Heart left ventricle (tissue), 13 donors: ENCODE measurements around the gene CNN2.

Experiments
- POLR2A ChIP-seq, 2 donors: fragments of 450-650 bp; IDR thresholded peaks; one replicate each; pipeline ENCODE4 v1.6.1; 2017; ENCODE audit warnings: antibody characterized with exemption in 2 of 2, mild to moderate bottlenecking in 2 of 2, moderate library complexity in 2 of 2
- TF ChIP-seq, protein P1 (sequence below), 12 donors: fragments of 200-600 bp; sonication (generic) in 4 of 12; IDR thresholded peaks; one replicate each; pipeline versions ENCODE4 v1.5.0 to v1.8.0; 2018 to 2022; ENCODE audit warnings: antibody characterized with exemption in 12 of 12, mild to moderate bottlenecking in 5 of 12
- donor health status: ischemic (EF 13 %, LVEDD 7.1; RV severe dilation, severe dysfunction).
- donor health status: DM: no; HTN: yes; CAD: no.
- donor health status: DM: no; HTN: no; CAD: no.
- donor health status: ischemic (EF 25% LVEDD 6.9; RV normal size, moderate dysfunction).
- donor health status: ischemic (EF 25% LVEDD 5.7; RV mildly dilated, moderate dysfunction).
- donor health status: ischemic (EF 35%, LVEDD 5.7; RV mildly dilated, moderate dysfunction).
- donor health status: nonischemic (EF 11% LVEDD 7.7; RV severe dilation, severe dysfunction).
- donor health status: DM: yes; HTN: yes; CAD: no.
- donor health status: PGD.
- donor health status: ischemic (EF 29% LVEDD 5.4; RV normal size, mild dysfunction).
- donor health status: nonischemic (EF 23%, LVEDD 6.1; RV moderate dilation, normal function).

DNA sequence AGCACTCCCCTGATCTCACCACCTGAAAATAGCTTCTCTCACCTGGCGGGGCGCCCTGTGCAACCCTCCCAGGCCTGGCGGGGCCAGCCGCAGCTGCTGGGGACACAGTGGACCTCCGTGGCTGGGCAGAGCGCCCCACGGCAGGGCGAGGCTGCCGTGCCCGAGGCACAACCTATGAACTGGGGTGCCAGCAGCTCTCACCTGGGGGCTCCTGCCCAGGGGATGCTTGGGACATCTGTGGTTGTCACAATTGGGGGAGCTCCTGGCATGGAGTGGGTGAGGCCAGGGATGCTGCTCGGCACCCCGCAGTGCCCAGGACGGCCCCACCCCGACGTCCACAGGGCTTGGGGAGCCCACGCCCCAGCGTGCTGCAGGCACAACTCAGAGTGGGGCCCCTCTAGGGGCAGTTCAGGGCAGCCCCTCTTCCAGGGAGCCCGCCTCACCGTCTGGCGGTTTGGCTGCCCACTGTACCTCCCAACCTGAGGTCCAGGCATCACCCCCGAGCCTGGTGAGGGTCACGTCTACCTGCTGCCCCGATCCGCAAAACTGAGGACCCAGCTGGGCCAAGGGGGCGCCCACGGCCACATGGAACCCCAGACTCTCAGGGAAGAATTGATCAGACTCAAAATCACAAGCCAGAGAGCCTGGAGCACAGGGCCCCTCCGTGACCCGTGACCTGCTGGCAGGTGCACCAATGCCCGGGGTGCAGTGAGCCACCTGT is 11.2 kb upstream of the CNN2 start:
- TF ChIP-seq, protein P1, sequence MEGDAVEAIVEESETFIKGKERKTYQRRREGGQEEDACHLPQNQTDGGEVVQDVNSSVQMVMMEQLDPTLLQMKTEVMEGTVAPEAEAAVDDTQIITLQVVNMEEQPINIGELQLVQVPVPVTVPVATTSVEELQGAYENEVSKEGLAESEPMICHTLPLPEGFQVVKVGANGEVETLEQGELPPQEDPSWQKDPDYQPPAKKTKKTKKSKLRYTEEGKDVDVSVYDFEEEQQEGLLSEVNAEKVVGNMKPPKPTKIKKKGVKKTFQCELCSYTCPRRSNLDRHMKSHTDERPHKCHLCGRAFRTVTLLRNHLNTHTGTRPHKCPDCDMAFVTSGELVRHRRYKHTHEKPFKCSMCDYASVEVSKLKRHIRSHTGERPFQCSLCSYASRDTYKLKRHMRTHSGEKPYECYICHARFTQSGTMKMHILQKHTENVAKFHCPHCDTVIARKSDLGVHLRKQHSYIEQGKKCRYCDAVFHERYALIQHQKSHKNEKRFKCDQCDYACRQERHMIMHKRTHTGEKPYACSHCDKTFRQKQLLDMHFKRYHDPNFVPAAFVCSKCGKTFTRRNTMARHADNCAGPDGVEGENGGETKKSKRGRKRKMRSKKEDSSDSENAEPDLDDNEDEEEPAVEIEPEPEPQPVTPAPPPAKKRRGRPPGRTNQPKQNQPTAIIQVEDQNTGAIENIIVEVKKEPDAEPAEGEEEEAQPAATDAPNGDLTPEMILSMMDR (IDR thresholded peaks at IDR 0.05): no peak
- no peak for TF ChIP-seq POLR2A (IDR thresholded peaks at IDR 0.05)
